Activated CD4-positive, alpha-beta memory T cell treated with anti-CD3 and anti-CD28 coated beads, Interleukin-2, amount 10 ng/mL, durations not matched to agents 7 days and 5 days (primary cell): Measurements from ENCODE around the gene ABCB9. TPM values are rescaled to one million over a fixed set of nuclear protein-coding genes. Genes with fewer than 3 reads are reported as not detected.
A peak's percentile ranks its signal among the peaks of the same experiment; 100 is the strongest.
"Not testable (repeated sequence)": the region's sequence is repeated elsewhere in the genome, so short reads cannot be mapped to it uniquely, and the experiment has no call there.

Experiments used
- CTCF ChIA-PET: fragments of 350-600 bp; sonication (Branson Sonifier 250); formaldehyde crosslinking; loops from one replicate; lab custom pipeline; 2021; ENCODE audit warnings: antibody characterized with exemption, inconsistent platforms; lab: Charles Lee
- POLR2A ChIA-PET: fragments of 350-600 bp; sonication (Branson Sonifier 250); formaldehyde crosslinking; loops from one replicate; lab custom pipeline; 2021; ENCODE audit warnings: antibody characterized with exemption; lab: Charles Lee
- DNase-seq: peaks from one replicate; pipeline ENCODE4 v3.0.0-alpha.2; 2020
- H3K27ac Mint-ChIP-seq: one replicate; pipeline ENCODE4 v1.8.0; 2021; ENCODE audit warnings: mild to moderate bottlenecking, mixed read lengths
- H3K27me3 Mint-ChIP-seq: one replicate; pipeline ENCODE4 v1.8.0; 2021; ENCODE audit warnings: mixed read lengths
- H3K36me3 Mint-ChIP-seq: one replicate; pipeline ENCODE4 v1.8.0; 2021; ENCODE audit warnings: low read depth, mixed read lengths
- H3K4me1 Mint-ChIP-seq: one replicate; pipeline ENCODE4 v1.8.0; 2021; ENCODE audit warnings: mixed read lengths
- H3K4me3 Mint-ChIP-seq: one replicate; pipeline ENCODE4 v1.8.0; 2021; ENCODE audit warnings: mild to moderate bottlenecking, mixed read lengths
- H3K9me3 Mint-ChIP-seq: one replicate; pipeline ENCODE4 v1.8.0; 2021; ENCODE audit warnings: mixed read lengths
- total RNA-seq, 2 experiments: library from RNA; stranded (reverse); gene quantifications; one replicate each; pipeline ENCODE4 v1.2.3, GENCODE V29; 2021

Gene ABCB9
- total RNA-seq, 2 experiments from 2014 or later: 3.2 to 3.3 TPM

GRCh38 chr12:122947352-122947792 lies 18.9 kb downstream of the ABCB9 start:
- no peaks in the 10 kb centered on the region for H3K9me3 Mint-ChIP-seq
- no peak overlapping the region for H3K4me3 Mint-ChIP-seq
- DNase-seq: no peak
- POLR2A ChIA-PET: interaction anchor here (0.6 to 3.3 kb wide), 9 partner anchors 49 to 285 kb away, joined by 3 to 15 read pairs (median 9); partner anchors contain the start of genes MPHOSPH9, MTRFR and VPS37B
- H3K36me3 Mint-ChIP-seq: no peaks in the 10 kb centered on the region
- CTCF ChIA-PET: interaction anchor here (1.3 to 8.2 kb wide), 3 partner anchors 49 to 154 kb away, joined by 3 to 47 read pairs (median 26); no protein-coding TSS in a partner anchor
- H3K4me1 Mint-ChIP-seq: peaks cover 44% of the 10 kb centered on the region
- peak overlapping the region; percentile 72 for H3K27ac Mint-ChIP-seq
- no peaks in the 10 kb centered on the region for H3K27me3 Mint-ChIP-seq

GRCh38 chr12:122946690-122947341 lies 19.4 kb downstream of the ABCB9 start:
- peak; percentile 90 for DNase-seq
- Mint-ChIP-seq H3K27ac (peak overlapping the region; percentile 72), H3K9me3 (no peaks in the 10 kb centered on the region), H3K4me1 (peaks cover 42% of the 10 kb centered on the region), H3K27me3 (no peaks in the 10 kb centered on the region), H3K4me3 (peak overlapping the region; percentile 34), H3K36me3 (no peaks in the 10 kb centered on the region)
- POLR2A ChIA-PET: interaction anchor here (1.0 to 3.3 kb wide), 8 partner anchors 49 to 286 kb away, joined by 3 to 15 read pairs (median 10); partner anchors contain the start of genes MPHOSPH9, MTRFR and VPS37B
- CTCF ChIA-PET: interaction anchor here (1.3 to 8.2 kb wide), 3 partner anchors 49 to 153 kb away, joined by 3 to 47 read pairs (median 26); no protein-coding TSS in a partner anchor

- no peaks in the 10 kb centered on the region for H3K27me3 Mint-ChIP-seq
- ChIA-PET CTCF (interaction anchor here (0.9 to 3.7 kb wide), 2 partner anchors 57 to 85 kb away, joined by 3 to 26 read pairs; no protein-coding TSS in a partner anchor), POLR2A (interaction anchor here (0.6 to 3.3 kb wide), 5 partner anchors 30 to 73 kb away, joined by 4 to 15 read pairs (median 5); partner anchors contain the start of genes OGFOD2 and VPS37B)
- H3K9me3 Mint-ChIP-seq: no peaks in the 10 kb centered on the region
- peaks cover 42% of the 10 kb centered on the region for H3K4me1 Mint-ChIP-seq
- H3K4me3 Mint-ChIP-seq: no peak overlapping the region
- H3K27ac Mint-ChIP-seq: no peak overlapping the region
- no peak for DNase-seq
- H3K36me3 Mint-ChIP-seq: no peaks in the 10 kb centered on the region
Observed at GRCh38 chr12:122944605-122945592, 21.4 kb downstream of the ABCB9 start.

- peaks cover 40% of the 10 kb centered on the region for H3K4me1 Mint-ChIP-seq
- no peaks in the 10 kb centered on the region for H3K27me3 Mint-ChIP-seq
- no peak for DNase-seq
- no peak overlapping the region for H3K4me3 Mint-ChIP-seq
- H3K27ac Mint-ChIP-seq: peak overlapping the region; percentile 3
- ChIA-PET CTCF (interaction anchor here (1.2 to 1.3 kb wide), 2 partner anchors 9 to 55 kb away, joined by 3 to 4 read pairs; no protein-coding TSS in a partner anchor), POLR2A (interaction anchor here (1.1 kb wide), 1 partner anchor 13 kb away, joined by 3 read pairs; no protein-coding TSS in a partner anchor)
- no peaks in the 10 kb centered on the region for H3K36me3 Mint-ChIP-seq
- no peaks in the 10 kb centered on the region for H3K9me3 Mint-ChIP-seq
Observed at GRCh38 chr12:122943196-122943595, 23.1 kb downstream of the ABCB9 start.

GRCh38 chr12:122942637-122943036 lies 23.6 kb downstream of the ABCB9 start:
- POLR2A ChIA-PET: interaction anchor here (0.6 kb wide), 1 partner anchor 42 kb away, joined by 3 read pairs; no protein-coding TSS in a partner anchor
- Mint-ChIP-seq H3K4me1 (peaks cover 36% of the 10 kb centered on the region), H3K4me3 (no peak overlapping the region), H3K27me3 (no peaks in the 10 kb centered on the region), H3K27ac (no peak overlapping the region), H3K9me3 (no peaks in the 10 kb centered on the region), H3K36me3 (no peaks in the 10 kb centered on the region)
- CTCF ChIA-PET: interaction anchor here (1.2 to 1.7 kb wide), 3 partner anchors 10 to 82 kb away, joined by 3 to 4 read pairs (median 3); no protein-coding TSS in a partner anchor
- DNase-seq: no peak

GRCh38 chr12:122941351-122941750 lies 24.9 kb downstream of the ABCB9 start:
- H3K27me3 Mint-ChIP-seq, POLR2A ChIA-PET, H3K4me3 Mint-ChIP-seq, DNase-seq, H3K27ac Mint-ChIP-seq, H3K9me3 Mint-ChIP-seq, H3K36me3 Mint-ChIP-seq: not testable (repeated sequence)
- CTCF ChIA-PET: interaction anchor here (1.7 kb wide), 1 partner anchor 81 kb away, joined by 3 read pairs; no protein-coding TSS in a partner anchor
- peaks cover 23% of the 10 kb centered on the region for H3K4me1 Mint-ChIP-seq

GRCh38 chr12:122939125-122939524 lies 27.1 kb downstream of the ABCB9 start:
- CTCF ChIA-PET: no interaction called here
- Mint-ChIP-seq H3K9me3 (no peaks in the 10 kb centered on the region), H3K36me3 (no peaks in the 10 kb centered on the region), H3K27ac (no peak overlapping the region), H3K4me3 (no peak overlapping the region), H3K4me1 (peaks cover 14% of the 10 kb centered on the region), H3K27me3 (no peaks in the 10 kb centered on the region)
- POLR2A ChIA-PET: no interaction called here
- DNase-seq: no peak

- no peaks in the 10 kb centered on the region for H3K36me3 Mint-ChIP-seq
- no peak for DNase-seq
- ChIA-PET POLR2A (no interaction called here), CTCF (interaction anchor here (0.6 kb wide), 1 partner anchor 135 kb away, joined by 5 read pairs; no protein-coding TSS in a partner anchor)
- H3K4me1 Mint-ChIP-seq: peaks cover 2% of the 10 kb centered on the region
- no peak overlapping the region for H3K27ac Mint-ChIP-seq
- H3K9me3 Mint-ChIP-seq: no peaks in the 10 kb centered on the region
- no peak overlapping the region for H3K4me3 Mint-ChIP-seq
- H3K27me3 Mint-ChIP-seq: no peaks in the 10 kb centered on the region
Observed at GRCh38 chr12:122937622-122938091, 28.6 kb downstream of the ABCB9 start.

GRCh38 chr12:122935318-122935717 lies 30.9 kb downstream of the ABCB9 start:
- CTCF ChIA-PET: interaction anchor here (1.0 to 1.1 kb wide), 2 partner anchors 17 to 142 kb away, joined by 3 read pairs; no protein-coding TSS in a partner anchor
- no peaks in the 10 kb centered on the region for H3K27me3 Mint-ChIP-seq
- no peaks in the 10 kb centered on the region for H3K4me1 Mint-ChIP-seq
- H3K9me3 Mint-ChIP-seq: no peaks in the 10 kb centered on the region
- H3K36me3 Mint-ChIP-seq: no peaks in the 10 kb centered on the region
- no peak overlapping the region for H3K4me3 Mint-ChIP-seq
- no peak for DNase-seq
- H3K27ac Mint-ChIP-seq: no peak overlapping the region
- POLR2A ChIA-PET: no interaction called here

- Mint-ChIP-seq H3K27ac (no peak overlapping the region), H3K4me3 (no peak overlapping the region), H3K4me1 (no peaks in the 10 kb centered on the region), H3K36me3 (no peaks in the 10 kb centered on the region), H3K27me3 (no peaks in the 10 kb centered on the region), H3K9me3 (no peaks in the 10 kb centered on the region)
- POLR2A ChIA-PET: no interaction called here
- DNase-seq: no peak
- CTCF ChIA-PET: no interaction called here
Observed at GRCh38 chr12:122934722-122935121, 31.5 kb downstream of the ABCB9 start.

GRCh38 chr12:122932207-122932606 lies 34.1 kb downstream of the ABCB9 start:
- Mint-ChIP-seq H3K4me1 (no peaks in the 10 kb centered on the region), H3K27ac (no peak overlapping the region), H3K27me3 (no peaks in the 10 kb centered on the region), H3K4me3 (no peak overlapping the region), H3K9me3 (no peaks in the 10 kb centered on the region), H3K36me3 (no peaks in the 10 kb centered on the region)
- ChIA-PET CTCF (no interaction called here), POLR2A (no interaction called here)
- DNase-seq: no peak

- no peak overlapping the region for H3K27ac Mint-ChIP-seq
- no peak overlapping the region for H3K4me3 Mint-ChIP-seq
- ChIA-PET CTCF (interaction anchor here (1.1 to 1.2 kb wide), 2 partner anchors 25 to 61 kb away, joined by 3 read pairs; no protein-coding TSS in a partner anchor), POLR2A (no interaction called here)
- no peak for DNase-seq
- H3K9me3 Mint-ChIP-seq: no peaks in the 10 kb centered on the region
- no peaks in the 10 kb centered on the region for H3K4me1 Mint-ChIP-seq
- H3K36me3 Mint-ChIP-seq: no peaks in the 10 kb centered on the region
- no peaks in the 10 kb centered on the region for H3K27me3 Mint-ChIP-seq
Observed at GRCh38 chr12:122929812-122930211, 36.5 kb downstream of the ABCB9 start.
